DMS114 treated with DMSO at 0.1 percent for 48 hours (cell line): ENCODE data around the gene ACTRT3.

ENCODE experiments used
- DNase-seq: peaks from one replicate; lab custom pipeline; 2025; ENCODE audit not compliant: unreplicated experiment; lab: John Stamatoyannopoulos, UW

Gene ACTRT3

DNA sequence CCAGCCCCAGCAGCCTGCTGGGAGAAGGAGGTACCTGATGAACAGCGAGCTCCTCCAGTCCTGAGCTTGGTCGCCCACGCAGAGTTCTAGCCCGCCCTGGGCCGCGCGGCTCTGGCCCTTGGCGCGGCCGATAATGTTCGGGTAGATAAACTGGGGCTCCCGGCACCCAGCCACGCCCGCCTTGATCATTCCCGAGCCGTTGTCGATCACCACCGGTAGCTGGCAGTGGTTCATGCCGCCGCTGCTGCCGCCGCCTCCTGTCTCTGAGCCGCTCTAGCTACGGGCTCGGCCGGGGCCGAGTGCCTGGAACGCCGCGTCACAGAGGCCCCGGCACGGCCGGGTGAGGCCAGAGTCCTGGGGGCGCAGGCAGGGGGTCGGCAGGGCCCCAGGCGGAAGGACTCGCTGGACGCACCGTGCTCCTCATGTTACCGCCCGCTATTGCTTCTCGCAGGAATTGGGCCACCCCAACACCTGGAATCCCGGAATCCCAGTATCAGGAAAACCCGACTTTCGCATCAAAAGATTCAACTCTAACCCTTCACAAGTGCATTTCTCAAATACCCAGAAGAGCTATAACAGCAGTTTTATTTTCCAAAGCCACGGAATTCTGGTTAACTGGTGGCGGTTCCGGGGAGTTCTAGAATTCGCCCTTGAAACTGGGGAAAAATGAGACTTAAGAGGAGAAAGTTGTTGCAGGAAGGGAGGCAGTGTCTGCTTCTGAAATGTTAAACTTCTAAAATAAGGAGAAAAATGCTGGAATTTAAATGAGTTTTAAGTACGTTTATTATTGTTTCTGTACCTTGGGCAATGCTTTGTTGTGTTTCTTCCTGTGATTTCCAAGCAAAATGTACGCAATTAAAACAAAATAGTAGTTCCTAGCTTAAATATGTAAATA lies at the start of gene ACTRT3:
Gene ACTRT3, minus strand, starts transcription at position 275 of the 895 bp plus-strand sequence. Its CDS starts 41 bp downstream, at position 234.
- DNase-seq, result peak; percentile 47

DNA sequence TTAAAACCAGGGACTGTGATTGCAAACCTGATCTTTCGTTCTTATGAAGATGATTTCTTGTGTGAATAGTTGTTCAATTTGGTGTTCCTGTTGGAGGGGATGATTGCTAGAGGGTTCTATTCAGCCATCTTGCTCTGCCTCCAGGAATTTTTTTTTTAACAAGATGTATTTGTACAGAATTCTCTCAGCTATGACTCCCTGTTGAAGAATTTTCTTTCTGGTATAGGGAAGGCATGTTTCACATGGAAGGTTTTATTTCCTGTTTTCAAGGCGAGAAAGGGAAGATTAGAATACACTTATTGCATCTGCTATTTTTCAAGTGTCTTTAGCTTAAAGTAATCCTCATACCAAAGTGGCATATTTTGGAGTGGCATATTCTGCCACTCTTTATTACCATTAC lies 49.0 kb upstream of the ACTRT3 start:
- no peak for DNase-seq

DNA sequence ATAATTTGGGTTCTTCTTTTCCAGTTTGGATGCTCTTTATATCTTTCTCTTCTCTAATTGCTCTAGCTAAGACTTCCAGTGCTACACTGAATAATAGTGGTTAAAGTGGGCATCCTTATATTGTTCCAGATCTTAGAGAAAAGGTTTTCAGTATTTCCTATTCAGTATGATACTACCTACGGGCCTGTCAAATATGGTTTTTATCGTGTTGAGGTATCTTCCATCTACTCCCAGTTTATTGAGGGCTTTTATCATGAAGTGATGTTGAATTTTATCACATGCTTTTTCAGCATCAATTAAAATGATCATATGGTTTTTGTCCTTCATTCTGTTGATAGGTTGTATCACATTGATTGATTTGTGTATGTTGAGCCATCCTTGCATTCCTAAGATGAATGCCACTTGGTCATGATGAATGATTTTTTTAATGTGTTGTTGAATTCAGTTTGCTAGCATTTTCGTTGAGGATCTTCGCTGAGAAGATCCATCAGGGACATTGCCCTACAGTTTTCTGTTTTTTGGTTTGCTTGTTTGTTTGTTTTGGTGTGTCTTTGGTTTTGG lies 46.3 kb upstream of the ACTRT3 start:
- no peak for DNase-seq

DNA sequence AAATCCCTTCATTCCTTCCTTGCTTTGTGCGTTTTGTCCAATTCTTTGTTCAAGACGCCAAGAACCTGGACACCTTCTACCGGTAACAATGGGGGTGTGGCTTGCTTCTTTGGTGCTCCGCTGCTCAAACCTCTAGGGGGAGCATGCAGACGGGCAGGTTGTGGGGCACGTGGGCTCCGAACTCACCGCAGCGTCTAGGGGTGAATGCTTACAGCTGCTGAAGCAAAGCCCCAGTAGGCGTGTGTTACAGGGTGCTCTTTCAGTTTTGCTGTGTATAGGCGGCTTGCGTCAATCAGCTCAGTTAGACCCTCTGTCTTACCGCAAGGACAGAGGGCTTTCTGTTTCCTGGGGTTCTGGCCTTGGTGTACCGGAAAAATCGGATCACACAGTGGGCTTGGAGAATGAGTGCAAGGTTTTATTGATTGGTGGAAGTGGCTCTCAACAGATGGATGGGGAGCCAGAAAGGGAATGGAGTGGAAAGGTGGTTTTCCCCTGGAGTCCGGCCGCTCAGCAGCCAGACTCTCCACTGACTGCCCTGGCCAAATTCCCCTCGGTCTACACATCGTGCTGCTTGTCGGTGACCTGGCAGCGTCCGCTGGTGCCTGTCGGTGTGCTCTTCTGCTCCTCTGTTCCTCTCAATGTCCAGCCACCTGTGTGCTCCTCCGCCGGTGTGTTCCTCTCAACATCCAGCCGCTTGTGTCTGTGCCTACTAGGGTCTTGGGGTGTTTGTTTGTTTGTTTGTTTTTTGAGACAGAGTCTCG lies 44.6 kb upstream of the ACTRT3 start:
- no peak for DNase-seq

DNA sequence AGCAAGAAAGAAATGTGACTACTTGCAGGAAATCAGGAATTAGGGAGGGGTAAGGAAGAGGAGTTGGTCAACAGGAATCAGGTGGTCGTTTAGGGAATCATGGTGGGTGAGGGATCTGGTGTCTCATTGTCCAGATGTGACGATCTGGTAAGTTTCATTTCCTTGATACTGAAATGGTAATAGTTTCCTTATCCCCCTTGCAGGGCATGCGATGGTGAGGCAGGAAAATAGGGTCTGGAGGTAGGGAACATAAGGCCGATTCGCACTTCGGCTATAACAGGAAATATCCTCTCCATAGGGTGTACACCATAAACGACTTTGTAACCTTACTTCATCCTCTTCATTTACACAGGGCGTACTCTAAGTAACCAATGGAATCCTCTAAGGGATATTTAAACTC lies 43.9 kb upstream of the ACTRT3 start:
- no peak for DNase-seq

DNA sequence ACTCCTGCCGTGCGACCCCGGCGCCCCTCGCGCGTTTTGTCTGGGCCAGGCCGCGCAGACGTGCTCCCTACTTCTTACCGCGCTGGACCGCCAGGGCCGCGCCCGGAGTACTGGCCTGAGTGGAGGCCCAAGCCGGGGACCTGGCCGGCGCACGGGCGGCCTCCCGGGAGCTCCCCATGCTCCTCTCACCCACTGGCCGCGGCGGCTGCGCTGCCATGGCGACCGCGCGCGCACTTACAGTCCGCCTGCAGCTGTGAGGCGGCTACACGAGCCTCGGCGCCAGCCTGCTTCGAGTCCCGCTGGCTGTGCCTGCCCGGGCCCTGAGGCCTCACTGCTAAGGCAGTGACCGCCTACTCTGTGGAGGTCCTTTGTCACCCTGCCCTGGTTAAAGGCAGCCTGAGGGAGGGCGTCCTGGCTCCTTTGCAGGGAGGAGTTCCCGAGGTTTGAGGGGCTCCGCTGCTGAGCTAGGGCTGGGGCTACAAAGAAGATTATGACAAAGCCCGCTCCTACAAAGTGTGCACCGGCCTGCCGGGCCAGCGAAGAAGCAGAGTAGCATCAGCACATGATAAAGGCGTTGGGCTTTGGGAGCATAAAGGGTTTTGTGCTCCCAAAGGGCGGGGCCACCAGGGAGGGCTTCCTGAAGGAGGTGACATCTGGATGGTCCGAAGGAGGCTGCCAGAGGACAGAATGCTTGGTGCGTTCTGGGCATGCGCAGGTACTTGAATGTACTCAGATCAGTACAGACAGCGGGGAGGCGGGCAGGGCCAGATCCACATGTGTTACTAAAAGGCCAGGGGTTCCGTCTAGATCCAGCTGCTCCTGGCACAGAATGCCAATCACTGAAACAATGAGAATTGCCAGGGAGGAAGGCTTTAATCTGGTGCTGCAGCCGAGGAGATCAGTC lies 43.2 kb upstream of the ACTRT3 start, which contains the start of the genes LRRC34 and LRRIQ4:
Gene LRRC34, minus strand, starts transcription at position 573 of the 904 bp plus-strand sequence. Its CDS starts 356 bp downstream, at position 217.
Gene LRRIQ4, plus strand, starts transcription at position 539 of the 904 bp plus-strand sequence. CDS start 9,052 bp downstream, outside the sequence.
- no peak for DNase-seq

DNA sequence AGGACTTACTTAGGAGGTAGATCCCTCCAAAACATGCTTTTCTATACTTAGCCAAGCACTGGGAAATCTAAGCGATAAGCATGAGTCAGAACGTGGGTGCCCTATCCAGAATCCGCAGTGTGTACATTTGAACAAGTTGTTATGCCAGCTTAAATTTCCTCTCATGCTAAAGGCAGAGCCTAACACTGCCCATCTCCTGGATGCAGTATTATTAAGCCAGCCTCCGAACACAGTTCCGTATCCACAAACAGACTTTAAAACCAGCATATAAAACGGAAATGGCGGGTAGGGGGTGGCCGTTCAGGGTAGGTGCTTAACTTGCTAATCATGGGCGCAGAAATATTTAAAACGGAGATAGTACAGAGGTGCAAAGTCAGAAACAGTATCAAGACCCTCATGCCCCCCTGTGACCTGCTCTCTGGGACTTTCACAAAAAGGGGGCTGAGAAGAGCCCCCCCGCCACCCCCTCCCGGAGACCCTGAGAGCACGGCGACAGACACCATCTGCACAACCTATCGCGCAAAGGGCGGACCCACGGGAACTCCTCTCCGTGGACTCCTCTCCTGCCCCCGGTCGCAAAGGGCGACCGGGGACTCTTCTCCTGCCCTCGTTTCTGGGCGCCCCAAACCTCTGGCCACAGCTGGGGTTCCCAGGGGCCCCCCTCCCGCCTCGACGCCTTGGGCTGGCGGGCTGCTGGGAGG lies 42.4 kb upstream of the ACTRT3 start:
- DNase-seq, result no peak

DNA sequence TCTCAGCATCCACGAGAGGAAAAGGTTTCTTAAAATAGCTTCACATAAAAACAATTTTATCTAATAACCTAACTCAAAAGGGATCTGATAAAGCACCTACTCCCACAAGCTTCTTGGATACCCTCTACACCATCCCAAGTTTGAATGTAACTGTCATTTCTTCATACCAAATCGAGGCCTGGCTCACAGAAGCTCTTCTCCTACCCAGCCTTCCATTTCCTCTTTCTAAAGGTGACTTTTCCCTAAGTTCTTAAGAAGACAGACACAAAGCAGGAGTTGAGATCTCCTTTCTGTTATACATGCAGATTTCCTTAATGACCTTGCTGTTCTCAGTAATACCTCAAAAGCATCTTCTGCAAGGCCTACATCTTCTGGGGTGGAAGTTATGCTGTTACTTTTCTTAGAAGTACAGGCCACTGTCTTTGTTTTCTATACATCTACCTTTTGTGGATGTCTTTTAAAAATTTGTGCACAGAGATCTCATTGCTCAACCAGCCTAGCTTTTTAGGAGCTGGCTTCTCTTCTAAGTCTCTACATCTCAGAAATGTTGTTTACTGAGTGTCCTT lies 40.0 kb upstream of the ACTRT3 start:
- DNase-seq, result no peak

DNA sequence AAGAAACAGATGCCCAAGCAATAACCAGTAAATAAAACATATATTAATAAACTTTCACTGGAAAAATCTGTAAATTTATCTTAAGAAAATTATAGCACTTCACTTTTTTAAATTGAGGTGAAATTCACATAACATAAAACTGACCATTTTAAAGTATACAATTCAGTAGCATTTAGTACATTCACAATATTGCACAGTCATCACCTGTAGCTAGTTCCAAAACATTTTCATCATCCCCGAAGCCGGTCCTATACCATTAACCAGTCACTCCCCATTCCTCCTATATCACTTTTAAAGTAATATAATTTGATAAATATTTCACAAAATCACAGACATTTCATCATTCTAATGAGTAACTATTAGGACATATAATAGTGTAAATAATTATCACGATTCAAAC lies 35.3 kb upstream of the ACTRT3 start:
- DNase-seq, result no peak

DNA sequence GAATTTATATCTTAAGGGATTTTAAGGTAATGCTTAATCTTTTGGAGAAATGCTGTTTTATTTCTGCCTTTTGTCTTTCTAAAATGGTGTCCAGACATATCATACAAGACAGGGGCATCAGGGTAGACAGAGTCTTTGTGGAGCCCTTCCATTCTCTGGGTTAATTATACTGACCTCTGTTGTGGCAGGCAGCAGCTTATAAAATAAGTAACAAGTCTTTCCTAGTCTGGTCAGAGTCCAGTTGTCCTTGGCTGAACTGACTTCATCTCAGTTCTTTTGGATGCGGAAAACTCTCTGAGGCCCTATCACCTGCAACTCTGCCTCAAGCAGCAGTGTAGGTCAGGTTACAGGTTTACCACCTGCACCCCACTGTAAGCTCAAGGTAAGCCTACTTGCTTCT lies 23.0 kb upstream of the ACTRT3 start:
- DNase-seq, result no peak

DNA sequence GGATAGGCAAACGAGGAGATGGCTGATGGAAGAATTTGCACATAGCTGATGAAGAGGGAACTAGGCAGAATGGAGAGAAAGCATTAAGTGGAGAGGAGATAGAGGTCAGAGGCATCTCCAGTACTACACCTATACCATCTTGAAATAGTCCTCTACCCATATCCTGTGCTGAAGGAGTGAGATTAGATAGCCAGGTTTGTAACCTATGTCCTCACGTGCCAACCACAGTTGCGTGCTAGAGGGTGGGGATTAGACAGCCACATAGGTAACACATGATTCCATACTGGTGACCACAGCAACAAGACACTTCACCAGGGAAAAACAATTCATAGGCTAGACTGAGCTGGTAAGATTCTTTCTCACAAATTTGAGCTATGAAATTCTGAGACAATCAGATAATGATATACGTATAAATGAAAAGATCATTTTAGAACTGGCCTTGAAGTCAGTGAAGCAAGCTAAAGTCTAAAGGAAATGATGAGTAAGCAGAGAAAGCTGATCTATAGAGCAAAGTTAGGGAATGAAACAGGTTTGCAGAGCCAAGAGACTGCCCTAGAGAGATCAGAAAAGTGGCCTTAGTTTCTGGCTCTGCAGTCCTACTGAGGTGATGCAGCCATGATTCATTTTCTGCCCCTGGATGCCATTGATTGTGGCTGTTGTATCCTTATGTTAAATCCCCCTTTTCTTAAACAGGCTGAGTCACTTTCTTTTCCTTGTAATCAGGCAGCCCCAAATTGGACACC lies 21.5 kb upstream of the ACTRT3 start:
- no peak for DNase-seq

DNA sequence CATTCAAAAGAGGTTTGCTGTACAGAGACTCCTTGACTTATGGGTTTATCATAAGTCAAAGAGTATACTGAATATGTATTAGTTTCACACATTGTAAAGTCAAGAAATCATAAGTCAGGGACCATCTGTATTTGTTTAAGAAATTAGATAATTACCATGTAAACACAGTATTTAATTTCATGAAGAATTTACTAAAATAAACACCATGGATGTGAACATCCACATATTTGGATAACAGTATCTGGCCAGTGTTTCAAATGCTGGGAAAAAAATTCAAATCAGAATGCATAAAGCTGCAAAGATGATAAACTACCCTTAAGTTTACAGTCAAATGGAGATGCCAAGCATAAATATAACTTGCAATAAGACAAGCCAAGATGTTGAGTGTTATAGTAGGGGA lies 20.9 kb upstream of the ACTRT3 start:
- no peak for DNase-seq

DNA sequence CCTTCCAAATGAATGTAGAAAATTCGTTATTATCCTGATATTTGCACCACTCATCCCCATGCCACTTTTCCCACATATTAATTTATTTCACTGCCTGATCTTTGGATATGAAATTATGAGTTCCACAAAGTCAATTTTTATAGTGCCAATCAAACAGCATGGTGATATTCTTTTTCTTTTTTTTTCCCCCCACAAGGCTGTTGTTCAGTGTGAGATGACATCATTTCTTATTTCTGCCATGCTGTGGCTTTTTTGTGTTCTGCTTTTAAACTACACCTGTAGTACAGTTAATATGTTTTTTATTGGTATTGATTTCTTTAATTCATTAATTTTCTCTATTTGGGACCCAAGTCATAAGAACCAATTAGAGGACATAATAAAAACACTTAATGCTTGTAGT lies 18.4 kb upstream of the ACTRT3 start:
- DNase-seq, result no peak

DNA sequence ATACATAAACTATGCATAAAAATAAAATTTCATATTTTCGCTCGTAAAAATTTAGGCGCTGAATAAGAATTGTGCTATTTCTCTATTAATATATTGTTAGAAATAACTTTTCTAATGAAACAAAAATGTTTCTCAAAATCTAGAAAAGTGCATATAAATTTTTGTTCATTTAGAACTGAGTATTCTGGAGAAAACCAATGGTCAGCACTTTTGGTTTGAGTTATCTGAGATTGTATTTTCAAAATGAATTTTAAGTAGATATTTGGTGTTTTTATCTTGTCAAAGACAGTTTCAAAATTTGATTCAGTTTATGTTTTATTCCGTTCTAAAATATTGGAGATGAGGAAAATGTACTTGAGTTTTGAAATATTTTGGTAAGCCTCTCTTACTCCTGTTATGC lies 17.8 kb upstream of the ACTRT3 start:
- DNase-seq, result no peak

DNA sequence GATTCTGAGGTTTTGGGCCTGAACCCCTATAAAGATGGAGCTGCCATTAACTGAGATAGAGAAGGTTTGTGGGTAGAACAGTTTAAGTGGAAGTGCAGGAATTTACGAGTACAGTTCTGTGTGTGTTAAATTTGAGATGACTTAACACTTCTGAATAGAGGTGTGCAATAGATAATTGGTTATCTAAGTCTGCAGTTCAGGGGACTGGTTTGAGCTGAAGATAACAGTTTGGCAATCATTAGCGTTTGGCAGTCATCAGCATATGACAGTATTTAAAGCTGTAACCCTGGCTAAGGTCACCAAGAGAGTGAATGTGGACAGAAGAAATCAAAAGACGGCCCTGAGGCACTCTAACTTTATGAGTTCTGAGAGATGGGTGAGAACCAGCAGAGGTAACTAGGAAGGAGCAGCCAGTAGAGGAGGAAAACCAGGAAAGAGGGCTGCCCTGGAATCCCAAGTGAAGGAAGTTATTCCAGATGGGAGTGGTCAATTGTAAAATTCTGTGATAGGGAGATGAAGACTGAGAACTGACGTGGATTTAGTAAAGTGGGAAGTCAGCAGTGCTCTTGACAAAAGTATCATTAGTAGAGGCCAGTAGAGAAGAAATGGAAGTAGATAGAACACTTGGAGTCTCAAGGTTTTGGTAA lies 12.0 kb upstream of the ACTRT3 start:
- no peak for DNase-seq

DNA sequence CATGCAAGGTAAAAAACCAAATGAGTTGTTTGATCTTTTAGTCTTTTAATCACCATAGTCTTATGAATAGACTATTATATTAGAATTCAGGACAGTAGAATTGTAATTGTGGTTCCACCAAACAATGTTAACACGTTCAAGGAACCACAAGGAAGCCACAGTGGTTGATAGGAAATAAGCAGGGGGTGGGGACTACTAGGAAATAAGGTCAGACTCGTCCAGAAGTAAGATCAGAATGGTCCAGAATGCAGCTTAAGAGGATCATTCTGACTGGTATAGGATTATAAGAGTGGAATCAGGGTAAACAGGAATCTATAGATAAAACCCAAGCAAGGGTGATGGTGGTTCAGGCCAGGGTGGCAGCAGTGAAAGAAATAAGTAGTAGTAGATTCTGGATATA lies 11.4 kb upstream of the ACTRT3 start:
- DNase-seq, result no peak

DNA sequence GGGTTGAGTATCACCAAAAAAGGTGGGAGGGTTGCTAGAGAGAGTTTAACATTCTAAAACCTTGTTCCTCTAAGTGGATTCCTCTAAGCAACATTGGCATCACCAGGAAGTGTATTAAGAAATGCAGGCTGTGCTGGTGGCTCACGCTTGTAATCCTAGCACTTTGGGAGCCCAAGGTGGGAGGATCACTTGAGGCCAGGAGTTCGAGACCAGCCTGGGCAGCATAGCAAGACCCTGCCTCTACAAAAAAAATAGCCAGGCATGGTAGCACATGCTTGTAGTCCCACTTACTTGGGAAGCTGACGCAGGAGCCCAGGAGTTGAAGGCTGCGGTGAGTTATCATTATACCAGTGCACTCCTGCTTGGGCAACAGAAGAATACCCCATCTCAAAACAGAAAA lies 8.5 kb upstream of the ACTRT3 start:
- DNase-seq, result no peak

DNA sequence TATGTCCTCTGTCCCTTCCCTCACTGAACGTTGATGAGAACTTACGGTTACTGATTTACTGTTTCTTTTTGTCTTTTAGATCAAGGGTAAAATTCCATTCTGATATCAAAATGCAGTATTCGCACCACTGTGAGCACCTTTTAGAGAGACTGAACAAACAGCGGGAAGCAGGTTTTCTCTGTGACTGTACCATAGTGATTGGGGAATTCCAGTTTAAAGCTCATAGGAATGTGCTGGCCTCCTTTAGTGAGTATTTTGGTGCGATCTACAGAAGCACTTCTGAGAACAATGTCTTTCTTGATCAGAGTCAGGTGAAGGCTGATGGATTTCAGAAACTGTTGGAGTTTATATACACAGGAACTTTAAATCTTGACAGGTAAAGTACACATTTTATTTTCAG lies 4.8 kb upstream of the ACTRT3 start:
- no peak for DNase-seq
